Ovary (tissue), 9 donors: ENCODE data around the gene CSTF1. TPM values are rescaled to one million over a fixed set of nuclear protein-coding genes. Genes with fewer than 3 reads are reported as not detected.

Experiments used
- DNase-seq, 5 donors: peaks; one replicate each; pipeline ENCODE4 v3.0.0-alpha.2; 2019 to 2020
- H3K27ac ChIP-seq, 2 donors: fragments of 200-600 bp; one replicate each; pipeline versions ENCODE4 v1.5.1 to v1.8.0; 2019 to 2022
- H3K27me3 ChIP-seq: fragments of 200-600 bp; one replicate; pipeline ENCODE4 v1.8.0; 2022
- H3K36me3 ChIP-seq: fragments of 200-600 bp; sonication (generic); one replicate; pipeline ENCODE4 v1.5.1; 2019
- H3K4me1 ChIP-seq: one replicate; pipeline ENCODE4 v1.8.1; 2013; ENCODE audit warnings: mild to moderate bottlenecking, moderate library complexity; ENCODE audit not compliant: insufficient read depth
- H3K4me3 ChIP-seq: fragments of 200-600 bp; sonication (generic); one replicate; pipeline ENCODE4 v1.5.1; 2017
- H3K9me3 ChIP-seq, 2 donors: fragments of 200-600 bp in 1 of 2; sonication (generic) in 1 of 2; one replicate each; pipeline versions ENCODE4 v1.5.1 to v1.8.1; 2013 to 2019; ENCODE audit warnings: mild to moderate bottlenecking in 1 of 2, moderate library complexity in 1 of 2
- CTCF ChIP-seq, 3 donors: fragments of 450-650 bp in 2 of 3; fragments of 200-600 bp in 1 of 3; IDR thresholded peaks; one replicate each; pipeline versions ENCODE4 v1.5.1 to v1.8.0; 2016 to 2022; ENCODE audit warnings: antibody characterized with exemption in 3 of 3, mild to moderate bottlenecking in 1 of 3
- EP300 ChIP-seq: sonication (generic); formaldehyde crosslinking; IDR thresholded peaks from one replicate; pipeline ENCODE4 v1.6.1; 2017; ENCODE audit warnings: antibody characterized with exemption
- POLR2A ChIP-seq: fragments of 450-650 bp; IDR thresholded peaks from one replicate; pipeline ENCODE4 v1.6.1; 2017; ENCODE audit warnings: antibody characterized with exemption, mild to moderate bottlenecking, moderate library complexity
- WGBS, 3 donors: extraction: QIAGEN DNeasy Blood & Tissue Kit in 1 of 3; methylation state at CpG; one replicate each; pipeline versions ENCODE4 v1.1.5 to v1.1.7; 2013 to 2017; 5-methylcytosine and 5-hydroxymethylcytosine counted together
- intact Hi-C, 4 donors: fragments of 100-400 bp; cut with DNase I; formaldehyde crosslinking; loops; one replicate each; pipeline versions ENCODE4 v1.11.0 to v1.15.1; 2022 to 2023
- polyA plus RNA-seq, 2 donors: library from polyadenylated mRNA; stranded (reverse); fragments of 200-250 nt in 1 of 2; fragments of 350-450 nt in 1 of 2; fragmentation: Illumina TruSeq in 1 of 2; extraction: RNeasy Lipid Tissue Mini Kit (QIAGEN cat#74804) in 1 of 2; gene quantifications; one replicate each; pipeline ENCODE4 v1.2.3, GENCODE V29; 2013 to 2014
- total RNA-seq, 7 donors: library from RNA; depleted of rRNA in 2 of 7; stranded (reverse); fragments of >200 nt in 2 of 7; fragmentation: NEBNext Ultra II Directional in 3 of 7; extraction: Animal tissue kit (Norgen Biotek cat#: 25700) in 3 of 7; gene quantifications; one replicate each; pipeline versions ENCODE4 v1.1.0 to v1.2.4, GENCODE V29; 2016 to 2023
- donor health status: DM: no; HTN: no; CAD: no; lungs with moderate emphysema.
- donor health status: DM: no; HTN: no; CAD: no.
- donor health status: Bipolar disorder and iron deficiency.
- donor health status: DM: yes; HTN: yes; CAD: no.
- donor health status: DM: no; HTN: no; CAD: no.
- donor health status: DM: yes; HTN: yes; CAD: no.

Gene CSTF1
- total and polyA plus RNA-seq, 9 donors = 15.5 to 41.5 (median 31.8) TPM

- intact Hi-C loops = no loop called here
- peak in 4 of 5 donors; percentile 34 to 49 (median 42) for DNase-seq
- peaks cover 13% of the 10 kb centered on the region for H3K4me1 ChIP-seq
- no peaks in the 10 kb centered on the region for H3K27me3 ChIP-seq
- no peaks in the 10 kb centered on the region for H3K36me3 ChIP-seq
- 7 to 19% (median 13%) methylated on average over 5 of the region's 5 CpGs for WGBS, 3 donors
- no peaks in the 10 kb centered on the region for H3K9me3 ChIP-seq
- H3K4me3 ChIP-seq = no peak overlapping the region
- H3K27ac ChIP-seq = no peak overlapping the region
- TF ChIP-seq CTCF (IDR thresholded peaks at IDR 0.05) (no peak), EP300 (no peak), POLR2A (no peak)
Measured at GRCh38 chr20:56439771-56440291, 47.4 kb downstream of the CSTF1 start.

GRCh38 chr20:56440346-56441007 is 48.0 kb downstream of the CSTF1 start:
- Histone ChIP-seq H3K36me3 (no peaks in the 10 kb centered on the region), H3K4me1 (peaks cover 13% of the 10 kb centered on the region), H3K9me3 (no peaks in the 10 kb centered on the region), H3K27me3 (no peaks in the 10 kb centered on the region), H3K27ac (no peak overlapping the region), H3K4me3 (no peak overlapping the region)
- DNase-seq = no peak
- intact Hi-C loops = no loop called here
- WGBS, 3 donors = 68 to 76% (median 75%) methylated on average over 4 of the region's 4 CpGs
- no peak for TF ChIP-seq CTCF (IDR thresholded peaks at IDR 0.05)
- TF ChIP-seq EP300 = no peak
- no peak for TF ChIP-seq POLR2A

GRCh38 chr20:56442389-56443365 is 50.2 kb downstream of the CSTF1 start:
- no peaks in the 10 kb centered on the region for H3K27me3 ChIP-seq
- no peak overlapping the region for H3K27ac ChIP-seq
- intact Hi-C loops = no loop called here
- H3K4me3 ChIP-seq = no peak overlapping the region
- 89 to 90% (median 90%) methylated on average over 17 of the region's 17 CpGs for WGBS, 3 donors
- DNase-seq = no peak
- TF ChIP-seq EP300 = no peak
- TF ChIP-seq CTCF (IDR thresholded peaks at IDR 0.05) = no peak
- no peak for TF ChIP-seq POLR2A
- no peaks in the 10 kb centered on the region for H3K9me3 ChIP-seq
- no peaks in the 10 kb centered on the region for H3K36me3 ChIP-seq
- peaks cover 13% of the 10 kb centered on the region for H3K4me1 ChIP-seq

- H3K9me3 ChIP-seq = no peaks in the 10 kb centered on the region
- WGBS, 3 donors = 8 to 22% (median 13%) methylated on average over 27 of the region's 27 CpGs
- TF ChIP-seq POLR2A = no peak
- no peak for TF ChIP-seq EP300
- TF ChIP-seq CTCF (IDR thresholded peaks at IDR 0.05) = no peak
- H3K4me1 ChIP-seq = peaks cover 13% of the 10 kb centered on the region
- H3K27ac ChIP-seq = peak overlapping the region; percentile 0 to 40
- H3K4me3 ChIP-seq = no peak overlapping the region
- peak; percentile 30 to 51 (median 45) for DNase-seq
- no peaks in the 10 kb centered on the region for H3K36me3 ChIP-seq
- intact Hi-C loops = no loop called here
- no peaks in the 10 kb centered on the region for H3K27me3 ChIP-seq
Measured at GRCh38 chr20:56443654-56444540, 51.5 kb downstream of the CSTF1 start.
